ENCODE data around the gene MSI2.

MSI2 gene

DNA sequence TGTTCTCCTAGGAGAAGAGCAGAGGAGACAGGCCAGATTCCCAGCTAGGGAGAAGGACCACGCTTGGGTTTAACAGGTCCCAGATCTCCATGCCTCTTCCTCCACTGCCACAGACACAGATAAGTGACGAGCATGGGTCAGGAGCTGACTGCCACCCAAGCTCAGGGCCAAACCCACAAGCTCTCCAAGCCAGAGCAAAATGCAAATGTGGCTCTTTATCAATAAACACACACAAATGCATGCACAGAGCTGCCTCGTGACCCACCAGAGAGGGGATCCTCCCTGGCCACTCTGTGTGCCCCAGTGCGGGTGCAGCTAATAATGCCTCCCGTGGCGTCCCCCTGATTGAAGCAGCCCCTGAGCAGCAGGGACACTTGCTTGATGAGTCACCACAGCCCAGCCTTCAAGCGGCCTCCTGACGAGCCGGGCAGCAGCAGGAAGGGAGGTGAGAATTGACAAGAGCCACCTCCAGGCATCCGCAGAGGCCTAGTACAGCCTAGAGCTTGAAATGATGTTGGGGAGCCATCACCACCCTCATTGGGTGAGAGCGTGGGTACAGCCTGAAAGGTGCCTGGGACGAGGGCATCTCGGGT is 344.9 kb downstream of the MSI2 start:
- Histone ChIP-seq H3K9me3 (ENCODE audit: control insufficient read depth, low read length) (no peaks in the 10 kb centered on the region), H3K27me3 (ENCODE audit: control insufficient read depth, insufficient read depth, low read length) (no peaks in the 10 kb centered on the region), H3K4me1 (ENCODE audit: control insufficient read depth, insufficient read depth, low read length) (peaks cover 48% of the 10 kb centered on the region), H3K9ac (ENCODE audit: low read length) (no peak overlapping the region), H3K4me3 (ENCODE audit: low read length) (no peak overlapping the region), H3K36me3 (ENCODE audit: control insufficient read depth, insufficient read depth, low read length) (no peaks in the 10 kb centered on the region)

DNA sequence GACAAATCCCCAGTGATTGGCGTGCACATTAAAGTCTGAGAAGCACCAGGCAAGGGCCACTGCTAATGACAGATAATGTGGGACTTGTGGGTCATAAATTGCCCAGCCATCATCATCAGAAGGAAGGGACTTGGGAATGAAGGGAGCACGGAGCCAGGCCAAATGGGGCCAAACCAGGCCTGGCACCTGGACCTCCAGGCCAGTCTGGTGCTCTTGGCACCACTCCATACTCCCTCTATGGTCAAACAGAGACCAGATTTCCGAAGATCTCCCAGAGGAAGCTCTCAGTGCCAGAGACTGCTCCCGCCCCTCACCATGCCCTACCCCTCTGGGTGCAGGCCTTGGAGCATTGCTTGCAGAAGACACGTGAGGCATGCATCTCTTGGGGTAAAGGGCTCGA is 346.6 kb downstream of the MSI2 start:
- Histone ChIP-seq H3K36me3 (ENCODE audit: control insufficient read depth, insufficient read depth, low read length) (no peaks in the 10 kb centered on the region), H3K4me3 (ENCODE audit: low read length) (no peak overlapping the region), H3K4me1 (ENCODE audit: control insufficient read depth, insufficient read depth, low read length) (peaks cover 58% of the 10 kb centered on the region), H3K9ac (ENCODE audit: low read length) (no peak overlapping the region), H3K27me3 (ENCODE audit: control insufficient read depth, insufficient read depth, low read length) (no peaks in the 10 kb centered on the region), H3K9me3 (ENCODE audit: control insufficient read depth, low read length) (no peaks in the 10 kb centered on the region)

DNA sequence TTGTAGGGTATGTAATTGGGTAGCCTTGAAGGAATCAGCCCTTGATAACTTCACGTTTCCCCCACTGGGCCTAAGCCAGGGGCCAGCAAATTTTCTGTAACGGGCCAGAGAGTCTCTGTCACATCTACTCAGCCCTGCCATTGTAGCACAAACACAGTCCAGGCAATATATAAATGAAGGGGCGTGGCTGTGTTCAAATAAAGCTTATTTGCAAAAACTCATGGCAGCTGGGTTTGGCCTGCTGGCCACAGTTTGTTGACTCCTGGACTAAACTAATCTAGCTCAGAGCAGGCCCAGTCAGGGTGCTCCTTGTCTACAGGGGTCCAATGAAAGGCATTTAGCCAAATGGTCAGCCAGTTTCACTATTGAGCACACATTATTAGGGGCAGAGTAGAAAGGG is 347.2 kb downstream of the MSI2 start:
- Histone ChIP-seq H3K27me3 (ENCODE audit: control insufficient read depth, insufficient read depth, low read length) (no peaks in the 10 kb centered on the region), H3K4me1 (ENCODE audit: control insufficient read depth, insufficient read depth, low read length) (peaks cover 57% of the 10 kb centered on the region), H3K4me3 (ENCODE audit: low read length) (no peak overlapping the region), H3K36me3 (ENCODE audit: control insufficient read depth, insufficient read depth, low read length) (no peaks in the 10 kb centered on the region), H3K9ac (ENCODE audit: low read length) (no peak overlapping the region), H3K9me3 (ENCODE audit: control insufficient read depth, low read length) (no peaks in the 10 kb centered on the region)

DNA sequence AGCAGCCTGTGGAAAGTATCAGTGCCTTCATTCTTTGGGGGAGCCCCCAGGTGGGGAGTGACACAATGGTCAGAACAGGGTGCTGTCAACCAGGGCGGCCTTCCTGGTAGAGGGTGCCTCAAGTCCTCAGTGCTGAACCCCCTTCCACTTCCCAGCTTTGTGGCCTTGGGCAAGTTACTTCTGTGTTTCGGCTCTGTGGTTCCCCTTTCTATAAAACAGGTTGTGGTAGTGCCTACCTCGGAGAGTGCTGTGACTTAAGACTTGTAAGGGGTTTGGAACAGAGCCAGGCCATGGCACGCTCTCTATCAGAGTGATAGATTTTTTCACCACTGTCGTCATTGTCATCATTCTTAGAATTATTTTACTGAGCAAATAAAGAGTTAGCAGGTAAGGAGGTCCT is 347.7 kb downstream of the MSI2 start:
- no peak overlapping the region for H3K4me3 ChIP-seq (ENCODE audit: low read length)
- H3K4me1 ChIP-seq (ENCODE audit: control insufficient read depth, insufficient read depth, low read length): peaks cover 57% of the 10 kb centered on the region
- H3K9me3 ChIP-seq (ENCODE audit: control insufficient read depth, low read length): no peaks in the 10 kb centered on the region
- H3K36me3 ChIP-seq (ENCODE audit: control insufficient read depth, insufficient read depth, low read length): no peaks in the 10 kb centered on the region
- no peaks in the 10 kb centered on the region for H3K27me3 ChIP-seq (ENCODE audit: control insufficient read depth, insufficient read depth, low read length)
- no peak overlapping the region for H3K9ac ChIP-seq (ENCODE audit: low read length)

DNA sequence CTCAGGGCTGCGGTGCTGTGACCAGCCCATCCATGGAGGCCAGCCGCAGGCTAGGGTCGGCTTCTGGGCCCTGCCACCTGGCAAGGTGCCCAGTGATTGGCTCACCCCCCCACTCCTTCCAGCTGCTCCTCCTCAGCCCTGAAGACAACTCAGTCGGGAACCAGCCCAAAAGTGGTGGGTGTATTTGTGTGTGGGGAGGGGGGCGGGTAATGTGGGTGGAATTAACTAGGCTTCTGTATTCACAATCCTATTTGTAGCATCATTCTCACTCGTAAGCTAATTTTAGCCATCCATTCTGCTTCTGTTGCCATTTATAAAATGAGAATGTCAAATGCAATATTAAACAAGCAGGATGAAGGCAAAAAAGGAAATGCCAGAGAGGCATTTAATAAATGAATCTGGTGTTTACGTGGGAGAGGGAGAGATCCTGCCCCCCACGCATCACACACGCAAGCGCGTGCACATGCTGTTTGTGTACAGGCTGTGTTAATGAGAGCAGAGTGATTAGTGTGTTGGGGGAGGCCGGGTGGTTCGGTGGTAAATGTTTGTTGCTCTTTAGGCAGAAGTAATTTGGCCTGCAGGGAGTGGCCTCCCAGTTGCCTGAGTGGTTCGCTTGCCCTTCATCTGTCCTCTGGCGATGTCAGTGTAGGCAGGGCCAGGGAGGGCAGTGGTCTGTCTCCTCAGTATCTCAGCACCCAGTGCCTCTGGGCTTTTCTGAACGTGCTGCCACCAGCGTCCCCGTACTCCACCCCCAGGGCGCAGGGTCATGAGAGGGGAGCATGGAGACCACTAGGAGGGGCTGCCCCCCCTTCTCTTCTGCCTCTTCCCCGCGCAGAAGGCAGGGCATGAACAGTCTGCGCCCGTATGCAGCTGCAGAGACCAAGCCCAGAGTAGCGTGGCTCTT is 348.7 kb downstream of the MSI2 start:
- no peaks in the 10 kb centered on the region for H3K9me3 ChIP-seq (ENCODE audit: control insufficient read depth, low read length)
- no peak overlapping the region for H3K4me3 ChIP-seq (ENCODE audit: low read length)
- H3K36me3 ChIP-seq (ENCODE audit: control insufficient read depth, insufficient read depth, low read length): no peaks in the 10 kb centered on the region
- H3K27me3 ChIP-seq (ENCODE audit: control insufficient read depth, insufficient read depth, low read length): no peaks in the 10 kb centered on the region
- H3K9ac ChIP-seq (ENCODE audit: low read length): peak overlapping the region; percentile 52
- peaks cover 57% of the 10 kb centered on the region for H3K4me1 ChIP-seq (ENCODE audit: control insufficient read depth, insufficient read depth, low read length)

DNA sequence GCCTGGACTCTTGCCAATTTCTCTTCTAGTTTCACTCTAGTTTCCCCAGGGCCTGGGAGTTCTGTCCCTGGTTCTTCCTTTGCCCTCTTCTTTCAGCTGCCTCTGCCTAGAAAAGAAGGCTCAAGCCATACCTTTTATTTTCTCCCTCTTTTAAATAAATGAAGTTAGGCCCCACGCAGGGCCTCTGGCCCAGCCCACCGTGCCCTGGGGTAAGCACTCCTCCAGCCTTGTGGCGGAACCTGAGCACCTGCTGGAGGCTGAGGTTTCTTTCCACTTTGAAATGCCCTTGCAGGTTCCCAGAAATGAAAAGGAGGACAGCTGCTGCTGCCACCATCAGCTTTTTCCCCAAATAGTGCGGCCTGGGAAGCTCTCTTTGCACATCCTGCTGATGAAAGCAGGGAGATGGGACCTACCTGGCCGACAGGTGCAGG is 349.4 kb downstream of the MSI2 start:
- Histone ChIP-seq H3K9ac (ENCODE audit: low read length) (peak overlapping the region; percentile 52), H3K27me3 (ENCODE audit: control insufficient read depth, insufficient read depth, low read length) (no peaks in the 10 kb centered on the region), H3K4me1 (ENCODE audit: control insufficient read depth, insufficient read depth, low read length) (peaks cover 54% of the 10 kb centered on the region), H3K4me3 (ENCODE audit: low read length) (no peak overlapping the region), H3K9me3 (ENCODE audit: control insufficient read depth, low read length) (no peaks in the 10 kb centered on the region), H3K36me3 (ENCODE audit: control insufficient read depth, insufficient read depth, low read length) (no peaks in the 10 kb centered on the region)

DNA sequence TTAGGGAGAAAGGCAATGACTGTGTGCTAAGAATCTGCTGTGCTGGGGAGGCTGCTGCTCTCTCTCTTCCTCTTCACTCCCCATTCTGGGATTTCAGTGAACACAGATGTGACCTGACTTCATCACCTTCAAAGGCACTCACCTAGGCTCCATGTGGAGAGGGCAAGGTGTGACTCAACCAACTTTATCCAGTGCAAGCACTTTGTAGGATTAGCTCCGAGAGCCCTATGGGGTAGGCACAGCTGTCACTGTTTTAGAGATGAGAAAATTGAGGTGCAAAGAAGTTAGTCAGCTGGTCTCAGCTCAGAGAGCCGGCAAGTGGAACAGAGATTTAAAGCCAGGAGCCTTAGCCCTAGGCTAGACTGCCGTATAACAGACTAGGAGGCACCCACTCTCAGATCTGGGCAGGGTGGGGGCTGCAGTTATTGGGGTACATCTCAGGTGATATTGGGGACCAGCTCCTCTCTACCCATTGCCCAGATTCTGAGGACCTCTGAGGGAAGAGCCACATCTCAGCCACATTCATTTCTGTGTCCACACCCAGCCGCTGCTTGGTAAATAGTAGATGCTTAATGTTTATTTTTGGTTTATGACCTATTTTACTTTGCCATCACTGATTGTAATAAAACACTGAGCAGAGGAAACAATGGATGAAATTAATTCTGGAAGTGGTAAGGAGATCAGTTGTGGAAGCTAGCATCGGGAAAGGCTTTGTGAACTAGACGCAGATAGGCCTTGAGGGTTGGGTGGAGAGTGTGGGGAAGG is 350.0 kb downstream of the MSI2 start:
- Histone ChIP-seq H3K9me3 (ENCODE audit: control insufficient read depth, low read length) (no peaks in the 10 kb centered on the region), H3K9ac (ENCODE audit: low read length) (no peak overlapping the region), H3K36me3 (ENCODE audit: control insufficient read depth, insufficient read depth, low read length) (no peaks in the 10 kb centered on the region), H3K4me3 (ENCODE audit: low read length) (no peak overlapping the region), H3K27me3 (ENCODE audit: control insufficient read depth, insufficient read depth, low read length) (no peaks in the 10 kb centered on the region), H3K4me1 (ENCODE audit: control insufficient read depth, insufficient read depth, low read length) (peaks cover 53% of the 10 kb centered on the region)

DNA sequence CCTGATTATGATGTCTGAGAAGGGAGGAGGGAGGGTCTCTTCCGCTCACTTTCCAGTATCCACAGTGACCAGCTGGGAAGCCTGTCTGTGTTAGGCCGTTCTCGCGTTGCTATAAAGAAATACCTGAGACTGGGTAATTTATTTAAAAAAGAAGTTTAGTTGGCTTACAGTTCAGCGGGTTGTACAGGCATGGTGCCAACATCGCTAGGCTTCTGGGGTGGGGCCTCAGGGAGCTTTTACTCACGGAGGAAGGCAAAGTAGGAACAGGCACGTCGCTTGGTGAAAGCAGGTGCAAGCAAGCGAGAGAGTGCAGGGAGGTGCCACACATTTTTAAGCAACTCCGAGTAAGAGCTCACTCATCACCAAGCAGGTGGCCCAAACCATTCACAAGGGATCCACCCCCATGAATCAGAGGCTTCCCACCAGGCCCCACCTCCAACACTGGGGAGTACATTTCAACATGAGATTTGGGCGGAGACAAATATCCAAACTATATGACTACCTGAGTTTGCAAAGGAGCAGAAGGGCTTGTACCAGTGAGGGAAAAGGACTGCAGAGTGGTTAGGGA is 351.3 kb downstream of the MSI2 start:
- Histone ChIP-seq H3K9me3 (ENCODE audit: control insufficient read depth, low read length) (no peaks in the 10 kb centered on the region), H3K36me3 (ENCODE audit: control insufficient read depth, insufficient read depth, low read length) (no peaks in the 10 kb centered on the region), H3K9ac (ENCODE audit: low read length) (no peak overlapping the region), H3K4me3 (ENCODE audit: low read length) (no peak overlapping the region), H3K4me1 (ENCODE audit: control insufficient read depth, insufficient read depth, low read length) (peaks cover 55% of the 10 kb centered on the region), H3K27me3 (ENCODE audit: control insufficient read depth, insufficient read depth, low read length) (no peaks in the 10 kb centered on the region)

DNA sequence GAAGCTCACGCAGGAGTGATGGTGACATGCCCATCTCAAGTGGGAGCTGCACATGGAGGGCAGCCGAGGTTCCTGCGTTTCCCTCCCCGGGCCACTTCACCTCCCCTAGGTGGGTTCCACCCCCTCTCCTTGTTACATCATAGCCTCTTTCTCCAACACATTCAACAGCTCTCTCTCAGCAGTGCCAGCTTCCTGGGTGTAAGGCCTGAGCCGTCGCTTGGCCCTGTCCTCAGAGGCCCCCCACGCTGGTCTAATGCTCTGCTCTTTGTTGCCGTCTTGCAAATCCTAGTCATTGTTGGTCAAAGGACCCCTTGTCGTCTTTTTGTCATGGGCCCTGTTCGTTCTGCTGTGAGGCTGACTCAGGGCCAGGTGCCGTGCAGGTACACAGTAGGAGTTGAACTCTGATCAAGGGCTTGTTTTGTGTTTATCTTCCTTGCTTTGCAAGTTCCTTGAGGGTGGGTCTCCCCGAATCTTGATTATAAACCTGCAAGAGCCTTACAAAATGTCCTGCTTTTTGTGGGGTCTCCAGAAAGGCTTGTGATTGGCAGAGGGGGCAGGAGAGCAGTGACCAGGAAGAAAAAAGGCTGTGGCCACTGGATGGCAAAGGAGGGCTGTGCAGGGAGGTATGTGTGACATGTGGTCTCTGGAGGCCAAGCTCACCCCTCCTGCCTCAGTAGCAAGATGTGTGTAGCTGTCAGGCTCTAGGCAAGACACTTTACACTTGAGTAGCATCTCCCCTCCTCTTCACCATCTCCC is 352.2 kb downstream of the MSI2 start:
- H3K9me3 ChIP-seq (ENCODE audit: control insufficient read depth, low read length): no peaks in the 10 kb centered on the region
- H3K4me3 ChIP-seq (ENCODE audit: low read length): no peak overlapping the region
- no peaks in the 10 kb centered on the region for H3K27me3 ChIP-seq (ENCODE audit: control insufficient read depth, insufficient read depth, low read length)
- no peaks in the 10 kb centered on the region for H3K36me3 ChIP-seq (ENCODE audit: control insufficient read depth, insufficient read depth, low read length)
- peaks cover 51% of the 10 kb centered on the region for H3K4me1 ChIP-seq (ENCODE audit: control insufficient read depth, insufficient read depth, low read length)
- H3K9ac ChIP-seq (ENCODE audit: low read length): no peak overlapping the region

DNA sequence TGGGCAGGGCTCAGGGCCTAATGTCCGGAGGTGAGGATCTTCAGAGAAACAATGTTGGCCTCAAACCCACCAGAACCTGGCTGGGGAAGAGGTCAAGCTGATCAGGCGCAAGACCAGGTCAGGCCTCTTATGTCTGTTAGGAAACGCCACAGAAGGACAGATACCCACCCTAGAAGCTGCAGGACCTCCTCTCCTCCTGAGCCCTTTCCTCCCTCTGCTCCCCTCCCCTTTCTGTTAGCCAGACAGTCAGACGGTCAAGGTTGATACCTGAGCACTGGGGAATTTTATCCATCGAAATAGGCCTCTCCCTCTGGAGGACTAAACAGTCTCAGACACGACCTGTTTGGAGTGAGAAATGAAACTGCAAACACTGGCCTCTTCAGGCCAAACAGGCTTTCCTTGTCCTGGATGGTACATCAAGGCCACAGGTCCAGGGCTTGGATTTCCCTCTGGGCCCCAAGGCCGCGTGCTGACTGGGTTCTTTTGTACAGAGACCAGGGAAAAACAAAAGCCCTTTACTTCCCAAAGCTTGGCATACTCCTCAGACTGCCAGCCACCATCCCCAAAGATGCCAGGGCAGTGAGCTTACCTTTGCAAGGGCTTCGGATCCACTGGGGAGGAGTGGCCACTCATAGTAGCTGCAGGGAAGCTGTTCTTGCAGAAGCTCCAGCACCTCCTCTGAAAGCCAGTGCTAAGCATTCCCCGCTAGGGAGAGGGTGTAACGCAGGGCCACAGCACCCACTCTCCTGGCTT is 353.0 kb downstream of the MSI2 start:
- no peak overlapping the region for H3K9ac ChIP-seq (ENCODE audit: low read length)

DNA sequence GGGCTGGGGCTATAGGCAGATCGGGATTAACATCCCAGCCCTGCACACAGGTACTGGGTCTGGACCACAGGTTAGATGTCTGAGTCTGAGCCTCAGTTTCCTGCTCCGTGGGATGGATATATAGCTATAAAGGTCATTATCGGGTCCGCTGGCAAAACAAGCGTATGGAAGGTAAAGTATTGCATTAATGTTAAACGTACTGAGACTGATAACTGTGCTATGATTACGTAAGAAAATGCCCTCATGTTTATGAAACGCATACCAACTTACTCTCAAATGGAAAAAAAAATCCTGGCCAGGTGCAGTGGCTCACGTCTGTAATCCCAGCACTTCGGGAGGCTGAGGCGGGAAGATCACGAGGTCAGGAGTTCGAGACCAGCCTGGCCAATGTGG is 353.6 kb downstream of the MSI2 start:
- Histone ChIP-seq H3K9me3 (ENCODE audit: control insufficient read depth, low read length) (no peaks in the 10 kb centered on the region), H3K4me1 (ENCODE audit: control insufficient read depth, insufficient read depth, low read length) (peaks cover 37% of the 10 kb centered on the region), H3K36me3 (ENCODE audit: control insufficient read depth, insufficient read depth, low read length) (no peaks in the 10 kb centered on the region), H3K27me3 (ENCODE audit: control insufficient read depth, insufficient read depth, low read length) (no peaks in the 10 kb centered on the region), H3K4me3 (ENCODE audit: low read length) (no peak overlapping the region), H3K9ac (ENCODE audit: low read length) (no peak overlapping the region)

More for the DNA sequence above, 353.0 kb downstream of the MSI2 start:
- Histone ChIP-seq H3K4me1 (ENCODE audit: control insufficient read depth, insufficient read depth, low read length) (peaks cover 43% of the 10 kb centered on the region), H3K27me3 (ENCODE audit: control insufficient read depth, insufficient read depth, low read length) (no peaks in the 10 kb centered on the region), H3K9me3 (ENCODE audit: control insufficient read depth, low read length) (no peaks in the 10 kb centered on the region), H3K36me3 (ENCODE audit: control insufficient read depth, insufficient read depth, low read length) (no peaks in the 10 kb centered on the region), H3K4me3 (ENCODE audit: low read length) (no peak overlapping the region)
